Measurements from ENCODE around the gene ELK4.
"Not testable (repeated sequence)": the region's sequence is repeated elsewhere in the genome, so short reads cannot be mapped to it uniquely, and the experiment has no call there.

The ELK4 gene

GRCh38 chr1:205664399-205665017 lies 32.7 kb upstream of the ELK4 start:
- DNase-seq (ENCODE audit: low spot score) = peak; percentile 7

DNA sequence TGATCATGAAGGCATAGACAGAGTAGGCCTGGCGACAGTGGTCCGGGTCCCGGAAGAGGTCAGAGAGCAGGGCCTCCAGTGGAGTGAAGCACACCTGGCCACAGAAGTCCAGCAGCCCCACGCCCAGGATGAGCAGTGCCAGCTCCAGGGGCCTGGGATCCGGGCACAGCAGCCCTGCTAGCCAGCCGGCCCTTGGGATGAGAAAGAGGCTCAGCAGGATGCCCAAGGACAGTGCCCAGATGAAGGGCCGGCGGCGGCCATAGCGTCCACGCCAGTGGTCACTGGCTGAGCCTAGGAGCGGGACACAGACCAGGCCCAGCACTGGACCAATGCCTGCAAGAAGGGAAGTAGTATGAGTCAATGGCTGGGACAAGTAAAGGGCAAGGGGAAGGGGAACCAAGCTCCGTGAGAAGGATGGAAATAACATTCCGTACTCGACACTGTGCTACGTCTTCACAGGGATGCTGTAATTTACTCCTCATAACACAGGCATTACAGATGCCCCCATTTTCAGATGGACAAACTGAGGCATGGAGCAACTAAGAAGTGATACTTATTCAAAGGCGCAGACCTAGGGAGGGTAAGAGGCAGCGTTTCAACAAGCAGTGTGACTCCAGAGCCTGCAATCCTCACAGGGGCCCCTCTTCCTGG lies 31.6 kb upstream of the ELK4 start:
- no peak for DNase-seq (ENCODE audit: low spot score)

GRCh38 chr1:205662791-205663190 lies 31.0 kb upstream of the ELK4 start:
- DNase-seq (ENCODE audit: low spot score) = no peak

GRCh38 chr1:205662135-205662738 lies 30.4 kb upstream of the ELK4 start:
- DNase-seq (ENCODE audit: low spot score) = no peak

- DNase-seq (ENCODE audit: low spot score) = no peak
These were observed 29.8 kb upstream of the ELK4 start for GRCh38 chr1:205661429-205662134.

- no peak for DNase-seq (ENCODE audit: low spot score)
These were observed 28.6 kb upstream of the ELK4 start for GRCh38 chr1:205660361-205660760.

GRCh38 chr1:205658943-205659581 lies 27.3 kb upstream of the ELK4 start:
- peak; percentile 94 for DNase-seq (ENCODE audit: low spot score)

- DNase-seq (ENCODE audit: low spot score) = no peak
These were observed 24.4 kb upstream of the ELK4 start for GRCh38 chr1:205656236-205656635.

- DNase-seq (ENCODE audit: low spot score) = no peak
These were observed 21.2 kb upstream of the ELK4 start for GRCh38 chr1:205652984-205653383.

DNA sequence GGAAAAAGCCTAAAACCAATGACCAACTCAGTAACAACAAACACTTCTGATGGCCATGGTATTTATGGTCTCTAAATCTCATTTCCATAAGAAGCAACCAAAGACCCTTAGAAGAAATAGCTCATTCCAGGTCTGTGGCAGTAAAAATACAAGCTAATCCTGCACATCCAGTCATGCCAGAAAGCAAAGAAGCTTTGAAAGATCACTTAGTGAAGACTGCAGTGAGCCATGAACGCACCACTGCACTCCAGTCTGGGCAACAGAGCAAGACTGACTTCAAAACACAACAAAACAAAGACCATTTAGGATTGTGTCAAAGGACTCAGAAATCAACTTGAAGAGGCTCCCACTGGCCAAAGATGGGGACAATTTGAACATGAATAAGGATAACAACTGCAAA lies 18.4 kb upstream of the ELK4 start:
- no peak for DNase-seq (ENCODE audit: low spot score)

DNA sequence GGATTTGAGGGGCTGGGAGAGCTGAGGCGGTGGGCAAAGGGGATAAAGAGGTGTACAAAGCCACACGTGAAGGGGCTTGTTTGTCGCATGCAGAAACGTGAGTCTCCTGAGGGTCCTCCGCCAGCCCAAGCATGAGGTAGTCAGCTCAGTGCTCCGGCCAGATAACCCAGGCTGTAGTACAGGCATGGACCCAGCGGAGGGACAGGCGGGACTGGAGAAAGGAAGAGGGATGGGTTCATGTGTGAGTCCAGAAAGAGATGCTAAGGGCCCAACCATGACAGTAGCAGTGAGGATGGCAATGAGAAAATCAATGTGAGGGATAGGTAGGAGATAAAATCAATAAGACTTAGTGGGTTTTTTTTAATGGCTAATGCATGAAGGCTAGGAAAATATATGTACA lies 13.7 kb upstream of the ELK4 start:
- no peak for DNase-seq (ENCODE audit: low spot score)

- no peak for DNase-seq (ENCODE audit: low spot score)
These were observed 11.0 kb upstream of the ELK4 start for GRCh38 chr1:205642679-205643307.

DNA sequence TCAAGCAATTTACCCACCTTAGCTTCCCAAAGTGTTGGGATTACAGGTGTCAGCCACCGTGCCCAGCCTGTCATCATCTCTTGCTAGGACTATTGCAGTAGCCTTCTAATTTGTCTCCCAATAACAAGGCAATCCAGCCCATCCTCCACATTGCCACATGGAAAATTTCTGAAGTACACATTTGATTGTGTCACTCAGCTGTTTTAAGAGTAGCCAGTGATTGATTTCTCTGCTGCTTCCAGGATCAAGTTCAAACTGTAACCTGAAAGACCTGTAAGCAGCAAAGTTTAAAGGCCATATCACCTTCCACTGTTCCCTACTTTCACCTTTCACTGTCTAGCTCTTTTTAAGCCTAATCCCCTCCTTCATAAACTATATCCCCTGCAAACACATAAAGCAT lies 7.8 kb upstream of the ELK4 start:
- no peak for DNase-seq (ENCODE audit: low spot score)

- DNase-seq (ENCODE audit: low spot score) = no peak
These were observed 6.2 kb upstream of the ELK4 start for GRCh38 chr1:205637854-205638468.

- DNase-seq (ENCODE audit: low spot score) = peak; percentile 18
These were observed 4.9 kb upstream of the ELK4 start for GRCh38 chr1:205636732-205637131.

GRCh38 chr1:205636138-205636530 lies 4.3 kb upstream of the ELK4 start:
- DNase-seq (ENCODE audit: low spot score) = not testable (repeated sequence)

GRCh38 chr1:205633421-205633976 lies 1.7 kb upstream of the ELK4 start:
- DNase-seq (ENCODE audit: low spot score) = peak; percentile 31

- no peak for DNase-seq (ENCODE audit: low spot score)
These were observed 908 bp upstream of the ELK4 start for GRCh38 chr1:205632669-205633169.

DNA sequence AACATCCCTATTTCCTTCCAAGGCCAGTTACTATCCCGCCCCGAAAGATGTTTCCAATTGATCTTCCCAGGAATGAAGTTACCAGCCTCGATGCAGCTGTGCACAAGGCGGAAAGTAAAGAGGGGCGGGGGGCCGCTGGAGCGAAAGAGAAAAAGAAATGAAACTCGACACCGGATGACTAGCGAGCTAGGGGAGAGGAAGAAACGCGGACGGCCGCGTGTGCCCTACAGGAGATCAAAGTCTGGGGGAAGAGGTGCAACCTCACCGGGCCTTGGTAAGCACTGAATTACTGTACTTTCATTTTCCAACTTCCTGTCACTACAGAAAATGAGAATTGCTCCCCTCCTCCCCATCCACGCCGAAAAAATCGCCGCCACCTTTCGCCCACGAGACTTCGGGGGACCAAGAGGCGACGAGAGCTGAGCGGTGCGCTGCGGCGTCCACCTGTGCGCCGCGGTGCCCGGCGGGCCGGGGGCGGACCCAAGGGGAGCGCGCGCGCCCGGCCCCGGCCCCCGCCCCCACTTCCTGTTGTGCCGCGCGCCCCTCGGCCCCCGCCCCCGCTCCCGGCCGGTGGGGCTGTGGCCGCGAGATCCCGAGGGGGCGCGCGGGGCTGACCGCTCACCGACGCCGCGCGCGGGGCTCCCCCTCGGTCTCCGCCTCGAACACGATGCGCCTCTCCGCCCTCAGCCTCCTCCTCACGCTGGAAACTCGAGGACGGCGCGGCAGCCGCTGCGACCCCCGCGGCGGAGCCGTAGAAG lies 622 bp downstream of the ELK4 start:
- peak; percentile 86 for DNase-seq (ENCODE audit: low spot score)

GRCh38 chr1:205630651-205631009 lies 1.2 kb downstream of the ELK4 start:
- DNase-seq (ENCODE audit: low spot score) = no peak

Measured in GM03348 (cell line).